Measurements from ENCODE around the gene TMEM127.
"Not testable (repeated sequence)": the region's sequence is repeated elsewhere in the genome, so short reads cannot be mapped to it uniquely, and the experiment has no call there.

Gene TMEM127, protein sequence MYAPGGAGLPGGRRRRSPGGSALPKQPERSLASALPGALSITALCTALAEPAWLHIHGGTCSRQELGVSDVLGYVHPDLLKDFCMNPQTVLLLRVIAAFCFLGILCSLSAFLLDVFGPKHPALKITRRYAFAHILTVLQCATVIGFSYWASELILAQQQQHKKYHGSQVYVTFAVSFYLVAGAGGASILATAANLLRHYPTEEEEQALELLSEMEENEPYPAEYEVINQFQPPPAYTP

DNA sequence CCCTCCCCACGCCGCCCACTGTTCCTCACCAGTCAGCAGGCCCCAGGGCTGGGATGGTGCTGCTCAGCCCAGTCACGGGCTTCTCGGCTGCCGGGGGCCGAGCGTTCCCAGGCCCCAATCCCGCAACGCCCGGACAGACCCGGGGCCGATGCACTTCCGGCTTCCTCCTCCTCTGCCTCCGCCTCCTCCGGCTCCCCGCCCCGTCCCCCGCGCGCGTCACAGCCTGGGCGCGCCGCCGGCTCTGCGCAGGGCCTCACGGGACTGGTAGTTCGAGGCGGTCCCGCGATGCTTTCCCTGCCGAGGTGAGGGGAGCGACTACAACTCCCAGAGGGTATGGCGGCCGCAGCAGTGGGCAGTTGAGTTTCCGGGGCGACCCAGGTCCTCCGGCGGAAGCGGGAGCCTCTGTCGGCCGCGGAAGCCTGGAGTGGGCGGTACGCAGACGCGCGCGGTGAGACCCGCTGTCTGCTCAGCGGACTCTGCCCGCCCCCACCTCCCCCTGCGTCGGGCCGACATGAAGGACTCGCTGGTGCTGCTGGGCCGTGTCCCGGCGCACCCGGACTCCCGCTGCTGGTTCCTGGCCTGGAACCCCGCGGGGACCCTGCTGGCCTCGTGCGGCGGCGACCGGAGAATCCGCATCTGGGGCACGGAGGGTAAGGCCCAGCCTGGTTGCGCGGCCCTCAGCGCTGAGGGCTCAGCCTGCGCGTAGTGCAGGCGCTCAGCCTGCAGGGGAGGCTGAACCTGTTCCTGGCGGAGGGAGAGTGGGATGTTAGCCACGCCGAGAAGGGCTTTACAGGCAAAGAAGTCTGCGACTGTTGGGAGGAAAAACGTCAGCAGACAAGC is at the start of gene TMEM127, which contains the start of gene CIAO1:
Gene TMEM127 (minus strand): TSS at position 158 of the 840 bp plus-strand sequence. CDS start 616 bp downstream, outside the sequence.
Gene CIAO1 (plus strand): TSS at position 386 of the 840 bp plus-strand sequence. CDS start 126 bp downstream, at position 512.
- DNase-seq = peak; percentile 98

DNA sequence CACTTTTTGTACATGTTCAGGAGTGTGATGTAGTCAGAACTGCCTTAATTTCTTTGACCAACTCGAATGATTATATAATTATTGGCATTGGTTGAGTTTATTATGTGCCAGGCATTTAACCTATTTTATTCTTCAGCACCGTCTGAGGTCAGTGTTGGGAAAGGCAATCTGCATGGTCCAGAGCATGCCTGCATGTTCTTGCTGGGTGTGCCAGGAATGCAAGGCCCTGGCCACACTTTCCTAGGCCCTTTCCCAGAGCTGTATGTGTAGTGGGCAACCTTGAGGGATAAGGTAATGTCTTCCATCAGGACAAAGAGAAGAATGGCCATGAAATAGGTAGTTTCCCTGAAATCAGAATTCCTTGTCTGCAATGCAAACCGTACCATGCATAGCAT is 49.2 kb upstream of the TMEM127 start:
- no peak for DNase-seq

DNA sequence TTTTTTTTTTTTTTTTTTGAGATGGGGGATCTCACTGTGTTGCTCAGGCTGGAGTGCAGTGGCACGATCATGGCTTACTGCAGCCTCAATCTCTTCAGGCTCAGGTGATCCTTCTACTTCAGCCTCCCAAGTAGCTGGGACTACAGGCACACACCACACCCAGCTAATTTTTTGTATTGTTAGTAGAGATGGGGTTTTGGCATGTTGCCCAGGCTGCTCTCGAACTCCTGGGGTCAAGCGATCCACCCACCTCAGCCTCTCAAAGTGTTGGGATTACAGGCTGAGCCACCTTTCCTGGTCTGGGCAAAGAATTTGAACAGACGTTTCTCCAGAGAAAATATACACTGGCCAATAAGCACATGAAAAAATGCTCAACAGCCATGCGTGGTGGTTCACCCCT is 42.5 kb upstream of the TMEM127 start:
- DNase-seq = peak; percentile 65

DNA sequence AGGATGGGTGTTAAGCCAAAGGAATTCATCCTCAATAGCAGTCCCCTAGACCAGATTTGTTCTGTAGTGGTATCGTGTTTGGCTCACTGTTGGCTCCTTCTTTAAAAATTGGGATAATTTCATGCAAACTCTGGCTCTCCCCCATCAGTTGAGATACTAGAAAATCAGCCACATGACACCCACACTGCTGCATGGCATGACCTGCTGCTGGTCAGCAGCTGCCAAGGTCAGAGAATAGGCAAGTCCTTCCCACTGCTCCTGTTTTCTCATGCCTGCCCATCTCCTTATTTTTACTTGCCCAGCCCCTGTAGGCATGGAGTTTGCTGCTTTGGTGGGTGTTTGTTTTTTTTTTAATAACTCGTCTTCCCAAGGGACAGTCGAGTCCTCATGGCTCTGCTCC is 40.6 kb upstream of the TMEM127 start:
- DNase-seq = no peak

DNA sequence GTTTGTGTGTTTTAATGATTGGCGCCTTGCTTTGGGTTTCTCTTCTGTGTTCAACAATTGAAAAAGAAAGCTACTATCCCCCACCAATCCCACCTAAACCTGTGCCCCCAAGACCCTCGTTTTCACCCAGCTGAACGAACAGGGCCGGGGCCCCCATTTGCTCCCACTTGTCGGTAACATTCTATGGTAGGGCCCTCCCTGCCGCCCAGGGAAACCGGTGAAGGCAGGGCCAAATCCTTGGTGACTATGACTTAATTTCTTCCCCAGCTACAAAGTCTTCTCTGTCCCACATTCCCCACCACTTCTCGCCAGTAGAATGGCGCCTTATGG is 40.1 kb upstream of the TMEM127 start:
- DNase-seq = no peak

GRCh38 chr2:96305091-96305978 is 39.5 kb upstream of the TMEM127 start, which contains the start of gene SNRNP200:
SNRNP200 (minus strand) TSS chr2:96305546; CDS start chr2:96305437, 109 bp downstream.
- DNase-seq = peak; percentile 92

- DNase-seq = no peak
Measured at GRCh38 chr2:96304606-96305005, 38.8 kb upstream of the TMEM127 start.

GRCh38 chr2:96301865-96302264 is 36.1 kb upstream of the TMEM127 start:
- no peak for DNase-seq

DNA sequence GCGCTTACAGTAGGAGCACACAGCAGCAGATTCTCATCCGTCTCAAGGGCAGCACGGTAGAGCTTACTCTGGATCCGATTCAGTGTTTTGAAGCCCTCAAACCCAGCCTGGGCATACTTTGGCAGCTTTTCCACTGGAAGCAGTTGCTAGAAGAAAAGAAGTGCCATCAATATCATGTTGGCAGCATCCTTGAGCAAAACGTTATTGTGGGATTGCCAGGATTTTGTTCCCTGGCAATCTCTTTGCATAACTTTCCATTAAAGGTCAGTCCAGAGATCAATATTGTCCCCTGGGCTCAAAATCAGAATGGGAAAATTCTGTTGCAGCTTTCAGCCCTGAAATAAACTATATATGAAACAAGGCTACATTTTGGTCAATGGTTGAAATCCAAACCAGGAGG is 31.1 kb upstream of the TMEM127 start:
- no peak for DNase-seq

GRCh38 chr2:96294271-96294670 is 28.5 kb upstream of the TMEM127 start:
- not testable (repeated sequence) for DNase-seq

GRCh38 chr2:96291751-96292150 is 26.0 kb upstream of the TMEM127 start:
- no peak for DNase-seq

DNA sequence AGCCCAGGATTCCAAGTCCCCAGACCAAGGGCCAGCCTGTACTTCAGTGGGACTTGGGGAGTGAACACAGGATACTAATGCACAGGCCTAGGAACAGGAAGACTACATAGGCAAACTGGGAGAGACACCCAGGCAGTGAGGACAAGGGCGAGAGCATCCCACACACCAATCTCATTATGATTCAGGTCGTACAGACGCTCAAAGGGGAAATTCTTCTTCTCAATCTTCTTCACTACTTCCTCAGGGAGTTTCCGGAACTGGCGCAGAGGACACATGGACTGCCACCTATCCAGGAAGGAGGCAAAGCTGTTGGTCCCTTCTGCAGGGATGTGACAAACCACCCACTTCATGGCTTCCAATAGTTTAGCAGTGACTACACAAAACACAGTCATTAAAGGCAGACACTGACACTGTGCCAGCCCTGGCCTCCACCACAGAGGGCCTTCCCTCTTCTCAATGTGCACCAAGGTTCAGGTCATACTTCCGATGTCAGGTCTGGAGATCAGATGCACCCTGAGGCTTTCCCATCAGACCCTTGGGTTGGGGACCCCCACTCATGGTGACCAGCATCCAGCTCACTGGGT is 21.6 kb upstream of the TMEM127 start:
- no peak for DNase-seq

DNA sequence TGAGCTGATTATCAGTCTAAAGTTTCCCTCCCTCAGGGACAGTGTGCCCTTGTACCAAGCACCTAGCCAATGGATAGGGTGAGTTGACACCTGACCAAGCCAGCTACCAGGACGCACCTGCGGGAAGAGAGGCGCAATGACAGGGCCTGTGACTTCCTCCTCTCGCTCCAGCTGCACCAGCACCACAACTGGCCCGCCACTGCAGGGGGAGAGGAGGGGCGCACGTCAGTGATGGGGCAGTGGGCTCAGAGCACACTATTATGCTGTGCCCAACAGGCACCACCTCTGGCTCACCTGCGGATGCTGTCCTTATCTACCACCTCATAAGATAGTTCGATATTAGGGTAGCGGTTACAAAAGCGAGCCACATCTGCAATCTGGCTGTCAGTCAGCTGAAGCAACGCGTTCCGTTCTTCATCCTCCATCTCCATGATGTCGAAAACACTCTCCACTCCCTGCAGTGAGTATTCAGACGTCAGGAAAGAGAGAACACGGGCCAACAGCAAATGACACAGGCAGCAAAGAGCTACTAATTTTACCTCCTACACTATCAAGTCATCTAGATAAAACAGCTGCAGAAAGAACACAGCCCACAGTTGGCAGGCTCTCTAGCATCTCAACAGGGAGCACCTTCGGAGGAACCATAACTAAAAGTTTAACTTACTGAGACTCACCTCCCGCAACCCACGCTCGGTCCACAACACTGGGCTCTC is 11.1 kb upstream of the TMEM127 start:
- DNase-seq = no peak

DNA sequence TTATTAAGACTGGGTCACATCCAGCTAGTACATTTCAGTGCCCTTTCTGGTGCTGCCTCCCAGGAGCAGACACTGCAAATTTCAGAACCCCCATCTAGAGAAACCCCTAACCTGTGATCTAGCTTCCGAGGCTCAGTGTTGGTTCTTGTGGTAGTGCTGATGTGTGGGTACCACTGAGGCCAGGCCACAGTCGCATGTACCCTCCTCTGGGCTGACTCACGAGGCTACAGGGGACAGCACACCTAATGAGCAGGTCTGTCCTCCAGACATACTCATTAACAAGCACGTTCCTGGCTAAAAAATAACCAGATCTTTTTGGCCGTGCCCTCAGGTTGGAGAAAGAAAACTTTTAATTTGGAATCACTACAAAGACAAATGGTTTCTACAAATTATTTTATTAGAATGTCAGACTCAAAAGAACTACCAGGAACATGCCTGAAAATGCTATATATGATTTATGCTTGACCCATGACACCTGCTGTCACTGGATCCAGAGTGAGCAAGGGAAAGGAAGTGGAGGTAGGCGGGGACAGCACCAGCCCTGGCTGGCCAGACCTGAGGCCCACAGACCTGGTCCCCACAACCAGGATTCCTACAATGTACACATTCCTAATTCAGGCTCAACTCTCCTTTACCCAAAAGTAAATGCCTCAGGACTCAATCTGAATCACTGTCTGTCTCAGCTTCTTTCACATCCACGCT is 8.7 kb upstream of the TMEM127 start:
- no peak for DNase-seq

DNA sequence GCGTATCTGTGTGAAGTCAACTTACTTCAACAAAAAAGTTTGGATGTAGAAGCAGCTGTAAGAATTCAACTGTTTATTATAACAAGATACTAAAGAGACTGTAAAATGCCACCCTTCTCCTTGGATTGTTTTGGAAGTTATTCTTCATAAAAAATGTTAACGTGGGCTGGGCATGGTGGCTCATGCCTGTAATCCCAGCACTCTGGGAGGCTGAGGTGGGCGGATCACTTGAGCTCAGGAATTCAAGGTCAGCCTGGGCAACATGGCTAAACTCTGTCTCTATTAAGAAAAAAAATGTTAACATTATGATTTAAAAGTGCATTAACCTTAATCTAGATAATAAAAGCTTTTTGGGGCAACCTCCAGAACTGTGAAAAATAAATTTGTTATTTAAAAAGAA is 8.0 kb upstream of the TMEM127 start:
- DNase-seq = no peak

- no peak for DNase-seq
Measured at GRCh38 chr2:96271995-96272394, 6.2 kb upstream of the TMEM127 start.

DNA sequence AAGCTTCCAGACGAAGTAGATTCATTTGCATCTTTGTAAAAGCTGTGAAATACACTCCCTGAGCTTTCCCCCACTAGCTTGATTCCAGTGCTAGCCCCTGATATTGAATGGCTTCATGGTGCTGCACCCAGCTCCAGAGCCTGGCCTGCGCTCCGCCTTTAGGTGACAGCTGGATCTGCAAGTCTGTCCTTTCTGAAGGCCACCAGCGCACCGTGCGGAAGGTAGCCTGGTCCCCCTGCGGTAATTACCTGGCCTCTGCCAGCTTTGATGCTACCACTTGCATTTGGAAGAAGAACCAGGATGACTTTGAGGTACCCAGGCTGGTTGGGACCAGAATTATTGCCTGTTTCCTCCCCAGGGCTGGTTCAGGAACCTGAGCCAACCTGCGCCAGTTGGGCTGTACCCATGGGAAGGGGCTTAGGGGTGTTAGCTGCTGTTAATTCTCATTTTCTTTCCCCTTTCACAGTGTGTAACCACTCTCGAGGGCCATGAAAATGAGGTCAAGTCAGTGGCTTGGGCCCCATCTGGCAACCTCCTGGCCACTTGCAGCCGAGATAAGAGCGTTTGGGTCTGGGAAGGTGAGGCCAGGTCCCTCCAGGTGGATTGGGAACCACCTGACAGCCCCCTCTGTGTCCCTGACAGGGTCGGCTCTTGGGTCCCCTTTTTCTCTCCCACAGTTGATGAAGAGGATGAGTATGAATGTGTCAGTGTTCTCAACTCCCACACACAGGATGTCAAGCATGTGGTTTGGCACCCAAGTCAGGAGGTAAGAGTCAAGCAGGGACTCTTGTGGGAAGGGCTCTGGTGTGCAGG is 1.6 kb upstream of the TMEM127 start:
- DNase-seq = peak; percentile 34

GRCh38 chr2:96265349-96265839 is 403 bp downstream of the TMEM127 start:
- DNase-seq = no peak

- no peak for DNase-seq
Measured at GRCh38 chr2:96264656-96265348, 995 bp downstream of the TMEM127 start.

DNA sequence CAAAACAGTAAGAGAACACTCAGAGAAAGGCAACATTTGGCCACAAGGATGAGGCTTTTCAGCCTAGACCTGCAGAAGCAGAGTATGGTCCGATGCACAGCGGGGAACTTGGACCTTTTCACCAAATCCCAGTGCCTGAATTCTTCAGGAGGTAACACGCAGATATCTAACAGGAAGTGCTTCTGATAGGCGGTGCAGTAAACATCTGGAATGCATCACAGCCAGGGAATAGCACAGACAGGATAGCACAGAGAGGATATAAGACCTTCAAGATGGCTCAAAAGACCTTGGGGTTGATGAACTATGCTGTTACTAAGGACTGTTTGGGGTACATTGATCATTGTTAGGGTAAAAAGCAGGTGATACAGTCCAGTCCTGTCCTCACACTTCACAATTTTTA is 1.7 kb downstream of the TMEM127 start:
- no peak for DNase-seq

Data from NCI-H345 (cell line).